HG03342 (cell line): ENCODE measurements around the gene TNFRSF25.

Experiments used
- ATAC-seq: cut with Tn5 transposase; IDR thresholded peaks from one replicate; pipeline ENCODE4 v1.9.1; 2021; ENCODE audit warnings: mild to moderate bottlenecking, moderate library complexity; ENCODE audit not compliant: unreplicated experiment

TNFRSF25 gene

GRCh38 chr1:6466023-6466422, at the start of gene TNFRSF25:
Gene TNFRSF25 (minus strand): TSS chr1:6466173. CDS start chr1:6466107, 66 bp downstream.
- no peak for ATAC-seq

GRCh38 chr1:6515771-6516170, 49.8 kb upstream of the TNFRSF25 start:
- no peak for ATAC-seq

- ATAC-seq = no peak
Observed at GRCh38 chr1:6513320-6513801, 47.4 kb upstream of the TNFRSF25 start.

- ATAC-seq = no peak
Observed at GRCh38 chr1:6512908-6513280, 46.9 kb upstream of the TNFRSF25 start.

GRCh38 chr1:6512245-6512907, 46.4 kb upstream of the TNFRSF25 start:
- no peak for ATAC-seq

- no peak for ATAC-seq
Observed at GRCh38 chr1:6511561-6512244, 45.7 kb upstream of the TNFRSF25 start.

- ATAC-seq = no peak
Observed at GRCh38 chr1:6511056-6511455, 45.1 kb upstream of the TNFRSF25 start.

- ATAC-seq = no peak
Observed at GRCh38 chr1:6510493-6510892, 44.5 kb upstream of the TNFRSF25 start.

GRCh38 chr1:6509919-6510291, 43.9 kb upstream of the TNFRSF25 start:
- ATAC-seq = no peak

GRCh38 chr1:6509220-6509918, 43.4 kb upstream of the TNFRSF25 start:
- ATAC-seq = no peak

- no peak for ATAC-seq
Observed at GRCh38 chr1:6508816-6509189, 42.8 kb upstream of the TNFRSF25 start.

- ATAC-seq = no peak
Observed at GRCh38 chr1:6508154-6508815, 42.3 kb upstream of the TNFRSF25 start.

- ATAC-seq = no peak
Observed at GRCh38 chr1:6507461-6507911, 41.5 kb upstream of the TNFRSF25 start.

GRCh38 chr1:6507037-6507428, 41.1 kb upstream of the TNFRSF25 start:
- ATAC-seq = no peak

GRCh38 chr1:6506210-6507036, 40.5 kb upstream of the TNFRSF25 start:
- no peak for ATAC-seq

GRCh38 chr1:6505367-6506209, 39.6 kb upstream of the TNFRSF25 start:
- no peak for ATAC-seq

GRCh38 chr1:6504887-6505286, 38.9 kb upstream of the TNFRSF25 start:
- ATAC-seq = no peak

GRCh38 chr1:6503884-6504602, 38.1 kb upstream of the TNFRSF25 start:
- no peak for ATAC-seq
